ENCODE results near the gene BAIAP2L1. TPM values are rescaled to one million over a fixed set of nuclear protein-coding genes. Genes with fewer than 3 reads are reported as not detected.

The BAIAP2L1 gene
- polyA plus RNA-seq, 4 donors = 2.3 to 15.6 (median 14.0) TPM

DNA sequence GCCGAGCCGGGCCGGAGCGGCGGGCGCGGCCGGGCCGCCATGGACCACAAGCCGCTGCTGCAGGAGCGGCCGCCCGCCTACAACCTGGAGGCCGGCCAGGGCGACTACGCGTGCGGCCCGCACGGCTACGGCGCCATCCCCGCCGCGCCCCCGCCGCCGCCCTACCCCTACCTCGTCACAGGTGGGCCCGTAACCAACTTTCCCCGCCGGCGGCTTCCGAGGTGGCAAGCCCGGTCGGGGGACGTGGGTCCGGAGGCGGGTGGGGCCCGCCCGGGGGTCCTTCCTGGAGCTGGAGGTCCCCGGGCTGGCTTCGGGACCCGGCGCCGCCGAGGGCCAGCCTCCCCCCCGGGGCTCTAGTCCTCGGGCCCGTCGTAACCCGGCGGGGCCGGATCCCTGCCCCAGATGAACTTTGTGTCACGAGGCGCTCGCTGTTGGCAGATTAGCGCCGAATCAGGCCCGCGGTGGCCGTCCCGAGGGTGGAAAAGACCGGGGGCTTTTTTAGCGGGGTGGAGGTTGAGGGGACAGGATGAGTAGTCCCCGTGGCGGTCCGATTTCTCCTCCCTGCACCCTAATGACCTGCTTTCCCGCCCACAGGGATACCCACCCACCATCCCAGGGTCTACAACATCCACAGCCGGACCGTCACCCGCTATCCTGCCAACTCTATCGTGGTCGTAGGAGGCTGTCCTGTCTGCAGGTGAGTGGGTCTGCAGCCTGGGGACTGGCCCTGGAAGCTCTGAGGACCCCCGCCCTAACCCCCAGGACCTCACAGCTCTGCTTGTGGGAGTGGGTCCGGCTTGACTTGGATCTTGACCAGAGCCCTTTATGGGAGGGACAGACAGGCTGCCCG is 118.9 kb downstream of the BAIAP2L1 start:
- no peak for DNase-seq (ENCODE audit: low read depth in 4 of 4, low spot score in 3 of 4)

DNA sequence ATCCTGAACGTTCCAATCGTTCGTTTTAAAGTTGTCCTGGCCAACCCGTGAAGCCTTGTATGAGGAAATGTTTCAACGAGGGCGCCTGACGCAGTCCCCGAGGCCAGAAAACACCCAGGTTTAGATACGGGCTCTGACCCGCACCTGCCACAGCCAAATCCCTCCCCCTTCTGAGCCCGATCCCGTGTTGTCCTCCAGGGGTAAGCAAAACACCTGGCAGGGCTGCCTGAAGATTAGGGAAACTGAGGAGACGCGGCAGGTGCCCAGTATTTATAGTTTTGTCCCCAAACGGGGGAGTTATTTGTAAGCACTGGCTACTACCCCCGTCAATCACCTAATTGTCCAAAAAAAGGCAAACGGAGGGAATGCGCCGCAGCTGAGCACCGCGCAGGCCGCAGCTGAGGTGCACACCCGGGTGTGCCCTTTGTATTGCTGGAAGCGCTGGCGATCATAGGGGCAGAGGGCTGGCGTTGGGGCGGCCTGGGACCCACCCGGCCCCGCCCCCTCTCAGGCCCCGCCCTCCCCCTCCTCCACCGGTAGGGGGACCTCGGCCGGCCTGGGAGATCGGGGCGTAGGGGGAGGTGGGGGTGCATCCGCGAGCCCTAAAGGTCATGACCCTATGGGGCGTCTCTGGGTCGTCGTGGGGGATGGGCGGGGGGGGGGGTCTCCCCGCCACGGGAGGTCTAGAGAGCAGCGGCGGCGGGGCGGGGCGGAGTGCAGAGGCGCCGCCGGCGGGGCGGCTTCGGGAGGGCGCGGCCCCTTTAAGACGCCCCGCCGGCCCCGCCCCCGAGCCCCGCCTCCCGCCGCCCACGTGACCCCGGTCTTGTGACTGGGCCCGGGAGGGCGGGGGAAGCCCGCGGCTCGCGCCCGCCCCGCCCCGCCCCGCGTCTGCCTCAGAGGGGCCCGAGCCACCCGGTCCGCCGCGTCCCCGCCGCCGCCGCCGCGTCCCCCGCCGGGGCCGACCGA is 119.8 kb downstream of the BAIAP2L1 start, which contains the start of gene BRI3:
Gene BRI3, plus strand, starts transcription at position 896 of the 966 bp plus-strand sequence. CDS start 110 bp downstream, outside the sequence.
- DNase-seq (ENCODE audit: low read depth in 4 of 4, low spot score in 3 of 4) = peak in 3 of 4 donors; percentile 71 to 86 (median 82)

DNA sequence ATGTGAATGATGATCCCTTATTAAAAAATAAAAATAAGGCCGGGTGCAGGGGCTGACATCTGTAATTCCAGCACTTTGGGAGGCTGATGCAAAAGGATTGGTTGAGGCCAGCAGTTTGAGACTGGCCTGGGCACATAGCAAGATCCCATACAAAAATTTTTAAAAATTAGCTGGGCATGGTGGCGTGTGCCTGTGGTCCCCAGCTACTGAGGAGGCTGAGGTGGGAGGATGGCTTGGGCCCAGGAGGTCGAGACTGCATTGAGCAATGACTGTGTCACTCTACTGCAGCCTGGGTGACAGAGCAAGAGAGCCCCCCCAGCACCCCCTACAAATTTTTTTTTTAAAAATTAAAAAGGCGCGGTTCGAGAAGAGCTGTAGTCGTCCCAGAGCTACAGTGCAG is 120.6 kb downstream of the BAIAP2L1 start:
- no peak for DNase-seq (ENCODE audit: low read depth in 4 of 4, low spot score in 3 of 4)

DNA sequence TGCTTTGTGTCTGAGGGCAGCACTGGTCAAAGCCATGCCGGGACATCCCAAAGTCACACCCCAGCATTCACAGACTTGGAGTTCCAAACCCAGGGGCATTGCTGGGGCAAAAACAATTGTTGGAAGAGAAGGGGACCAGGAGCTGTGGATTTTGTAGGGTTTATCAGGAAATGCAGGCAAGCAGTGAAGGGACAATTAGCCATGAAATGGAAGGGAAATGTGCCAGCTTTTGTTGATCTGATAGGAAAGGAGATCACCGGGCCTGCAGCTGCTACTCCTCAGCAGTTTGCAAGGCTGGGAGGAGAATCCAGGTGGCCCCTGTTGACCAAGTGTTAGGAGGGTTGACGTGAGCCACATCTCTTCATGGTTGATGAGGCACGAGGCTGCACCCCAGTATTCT is 122.0 kb downstream of the BAIAP2L1 start:
- DNase-seq (ENCODE audit: low read depth in 4 of 4, low spot score in 3 of 4) = no peak

DNA sequence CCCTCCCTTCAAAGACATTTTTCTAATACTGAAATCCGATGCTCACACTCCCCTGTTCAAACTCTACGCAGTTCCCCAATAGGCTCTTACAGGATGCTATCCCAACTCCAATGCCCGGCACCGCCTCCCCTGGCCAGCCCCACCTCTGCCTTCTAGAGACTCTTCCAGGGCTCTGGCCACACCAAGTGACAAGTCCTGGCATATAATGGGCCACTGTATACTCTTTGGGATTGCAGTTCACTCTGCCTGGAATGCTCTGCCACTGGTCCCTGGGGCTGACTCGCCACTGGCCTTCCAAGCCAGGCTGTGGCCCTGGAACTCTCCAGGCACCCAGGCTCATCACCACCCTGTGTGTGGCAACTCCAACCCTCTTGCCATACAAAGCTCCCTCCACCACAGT is 122.5 kb downstream of the BAIAP2L1 start:
- no peak for DNase-seq (ENCODE audit: low read depth in 4 of 4, low spot score in 3 of 4)

DNA sequence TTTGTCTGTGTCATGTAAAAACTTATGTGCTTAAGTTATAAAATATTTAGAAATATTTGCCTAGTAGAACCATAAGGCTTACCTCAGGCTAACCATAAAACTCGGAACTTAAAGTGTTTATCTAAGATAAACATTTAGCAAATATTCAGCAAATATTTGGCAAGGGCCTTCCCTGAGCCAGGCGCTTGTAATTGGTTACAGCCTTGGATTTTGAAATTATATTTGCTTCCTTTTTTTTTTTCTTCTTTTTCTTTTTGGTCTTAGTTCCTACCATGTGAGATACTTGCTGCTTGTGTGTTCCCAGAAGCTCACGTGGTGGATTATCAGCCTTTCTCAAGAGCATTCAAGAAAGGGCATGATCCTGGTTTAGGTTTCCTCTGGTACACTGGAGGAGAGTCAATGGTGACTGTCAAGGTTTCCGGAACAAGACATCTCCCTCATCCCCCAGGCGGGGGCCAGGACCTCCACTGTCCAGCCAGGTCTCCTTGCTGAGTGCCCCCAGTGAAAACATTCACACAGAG is 124.6 kb downstream of the BAIAP2L1 start:
- DNase-seq (ENCODE audit: low read depth in 4 of 4, low spot score in 3 of 4) = no peak

DNA sequence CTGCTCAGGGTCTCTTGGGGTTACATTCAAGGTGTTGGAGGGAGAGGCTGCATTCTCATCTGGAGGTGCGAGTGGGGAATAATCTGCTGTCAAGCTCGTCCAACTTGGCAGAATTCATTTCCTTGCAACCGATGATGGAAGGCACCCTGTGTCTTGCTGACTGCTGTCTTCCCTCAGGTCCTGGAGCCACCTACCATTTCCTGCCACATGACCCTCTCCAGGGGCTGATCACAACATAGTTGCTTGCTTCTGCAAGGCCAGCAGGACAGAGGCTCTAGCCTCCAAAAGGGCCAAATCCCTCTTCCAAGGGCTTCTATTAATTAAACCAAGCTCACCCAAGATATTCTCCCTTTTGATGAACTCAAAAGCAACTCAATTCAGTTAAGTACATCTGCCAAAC is 133.6 kb downstream of the BAIAP2L1 start:
- DNase-seq (ENCODE audit: low read depth in 4 of 4, low spot score in 3 of 4) = no peak

DNA sequence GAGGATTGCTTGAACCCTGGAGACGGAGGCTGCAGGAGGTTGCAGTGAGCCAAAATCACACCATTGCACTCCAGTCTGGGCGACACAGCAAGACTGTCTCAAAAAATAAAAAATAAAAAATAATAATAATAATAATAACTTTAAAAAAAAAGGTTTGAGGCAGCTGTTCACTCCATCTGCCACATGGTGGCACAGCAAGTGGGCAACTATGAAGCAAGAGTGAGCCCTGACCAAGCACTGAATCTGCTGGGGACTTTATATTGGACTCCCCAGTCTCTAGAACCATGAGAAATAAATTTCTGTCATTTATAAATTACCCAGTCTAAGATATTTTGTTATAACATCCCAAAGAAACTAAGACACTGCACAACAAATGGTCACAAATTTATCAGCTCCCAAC is 134.1 kb downstream of the BAIAP2L1 start:
- no peak for DNase-seq (ENCODE audit: low read depth in 4 of 4, low spot score in 3 of 4)

DNA sequence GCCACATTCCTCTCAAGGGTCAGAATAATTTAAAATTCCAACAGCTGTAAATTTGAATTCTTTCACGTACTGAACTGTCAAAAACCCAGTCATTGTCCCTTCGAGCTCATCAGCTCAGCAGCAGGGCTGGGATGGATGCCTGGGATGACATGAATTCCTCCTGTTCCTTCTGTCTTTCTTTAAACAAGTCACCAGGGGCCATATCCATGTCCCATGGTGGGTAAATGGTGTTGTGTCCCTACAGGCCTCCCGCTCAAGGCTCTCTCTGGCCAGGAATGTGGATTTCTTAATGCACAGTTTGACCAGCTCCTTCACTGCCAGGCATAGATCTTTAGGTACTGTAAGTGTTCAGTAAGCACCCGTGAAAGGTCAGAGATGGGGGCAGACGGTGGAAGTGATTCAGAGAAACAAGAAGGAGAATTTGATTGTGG is 135.0 kb downstream of the BAIAP2L1 start:
- DNase-seq (ENCODE audit: low read depth in 4 of 4, low spot score in 3 of 4) = no peak

DNA sequence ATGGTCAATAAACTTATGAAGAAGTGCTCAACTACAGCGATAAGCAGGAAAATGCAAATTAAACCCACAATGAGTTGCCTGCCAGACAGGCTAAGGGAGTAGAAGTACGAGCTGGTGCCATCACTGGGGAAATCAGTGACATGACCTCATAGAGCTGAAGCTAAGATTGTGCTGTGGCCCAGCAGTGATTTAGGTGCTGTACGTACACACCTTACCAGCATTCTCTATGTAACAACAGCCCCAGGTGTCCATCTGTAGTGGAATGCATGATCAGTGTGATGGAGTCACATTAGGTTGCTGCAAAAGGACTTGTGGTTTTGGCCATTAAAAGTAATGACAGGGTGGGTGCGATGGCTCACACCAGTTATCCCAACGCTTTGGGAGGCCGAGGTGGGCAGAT is 143.2 kb downstream of the BAIAP2L1 start:
- no peak for DNase-seq (ENCODE audit: low read depth in 4 of 4, low spot score in 3 of 4)

DNA sequence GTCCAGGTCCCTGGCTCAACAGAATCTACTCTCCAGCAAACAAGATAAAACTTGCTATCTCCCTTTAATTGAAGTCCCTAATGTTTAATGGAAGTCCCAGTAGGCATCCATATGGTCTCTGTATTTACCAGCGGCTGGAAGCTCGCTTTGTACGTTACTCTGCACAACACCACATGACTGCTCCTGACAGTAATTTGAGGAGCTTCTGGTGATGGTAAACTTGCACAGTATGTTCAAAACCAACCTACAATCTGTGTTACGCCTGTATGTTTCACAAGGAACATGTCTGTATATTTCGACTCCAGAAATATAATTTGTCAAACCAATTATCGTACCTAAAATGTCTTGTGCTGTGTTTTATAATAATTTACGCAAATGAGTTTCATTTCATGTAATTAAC is 144.5 kb downstream of the BAIAP2L1 start:
- no peak for DNase-seq (ENCODE audit: low read depth in 4 of 4, low spot score in 3 of 4)

DNA sequence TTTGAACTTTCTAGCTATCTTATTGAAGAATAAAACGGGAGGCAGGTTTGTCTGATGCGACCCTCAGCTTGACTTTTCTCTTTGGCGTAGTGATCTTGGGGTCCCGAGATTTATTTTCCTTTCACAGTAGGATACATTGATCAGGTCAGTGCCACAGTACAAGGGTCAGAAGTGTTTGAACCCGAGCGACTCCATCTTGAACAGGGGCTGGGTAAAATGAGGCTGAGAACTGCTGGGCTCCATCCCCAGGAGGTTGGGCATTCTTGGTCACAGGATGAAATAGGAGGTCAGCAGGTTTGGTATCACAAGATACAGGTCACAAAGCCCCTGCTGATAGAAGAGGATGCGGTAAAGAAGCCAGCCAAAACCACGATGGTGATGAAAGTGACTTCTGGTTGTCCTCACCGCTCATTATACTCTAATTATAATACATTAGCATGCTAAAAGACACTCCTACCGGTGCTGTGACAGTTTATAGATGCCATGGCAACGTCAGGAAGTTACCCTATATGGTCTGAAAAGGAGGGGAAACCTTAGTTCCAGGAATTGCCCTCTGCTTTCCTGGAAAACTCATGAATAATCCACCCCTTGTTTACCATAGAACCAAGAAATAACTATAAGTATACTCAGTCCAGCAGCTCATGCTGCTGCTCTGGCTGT is 145.8 kb downstream of the BAIAP2L1 start:
- no peak for DNase-seq (ENCODE audit: low read depth in 4 of 4, low spot score in 3 of 4)

DNA sequence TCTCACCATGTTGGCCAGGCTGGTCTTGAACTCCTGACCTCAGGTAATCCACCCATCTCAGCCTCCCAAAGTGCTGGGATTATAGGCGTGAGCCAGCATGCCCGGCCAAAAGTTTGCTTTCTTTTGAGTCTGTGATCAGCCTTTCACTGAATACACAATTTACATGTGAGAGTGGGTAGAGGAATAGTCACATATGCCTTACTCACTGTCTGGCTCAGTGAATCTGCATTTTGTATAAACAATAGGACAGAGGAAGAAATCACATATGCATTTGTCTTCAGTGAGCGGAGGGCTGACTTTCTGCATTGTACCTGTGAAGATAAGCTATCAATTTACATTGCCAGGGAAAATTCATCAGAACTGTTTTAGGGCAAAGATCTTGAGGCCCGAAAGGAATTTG is 146.4 kb downstream of the BAIAP2L1 start:
- DNase-seq (ENCODE audit: low read depth in 4 of 4, low spot score in 3 of 4) = no peak

DNA sequence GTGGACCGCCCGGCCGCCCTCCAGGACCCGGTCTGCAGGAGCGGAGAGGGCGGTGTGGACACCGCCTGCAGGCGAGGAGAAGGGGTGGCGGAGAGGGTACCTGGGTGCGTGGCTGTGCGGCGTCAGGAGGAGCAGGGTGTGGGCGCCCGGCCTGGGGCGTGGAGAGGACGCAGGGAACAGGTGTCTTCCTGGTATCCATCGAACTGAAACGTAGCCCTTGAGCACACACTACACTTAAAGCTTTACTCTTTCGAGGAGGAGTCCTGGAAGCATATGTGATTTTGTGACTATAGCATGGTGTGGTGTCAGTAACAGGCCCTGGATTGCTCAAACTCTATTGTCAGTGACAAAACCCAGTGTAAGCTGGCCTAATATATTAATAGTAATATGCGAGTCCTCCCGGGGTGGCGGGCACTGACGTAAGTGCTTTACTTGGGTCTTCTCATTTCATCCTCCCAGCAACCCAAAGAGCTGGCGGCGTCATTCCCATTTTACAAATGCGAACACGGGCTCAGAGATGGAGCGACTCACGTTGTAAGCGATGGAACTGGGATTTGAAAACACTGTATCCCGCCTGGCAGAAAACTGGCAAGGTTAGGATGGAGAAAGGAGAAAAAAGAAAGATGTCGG is 148.3 kb downstream of the BAIAP2L1 start:
- no peak for DNase-seq (ENCODE audit: low read depth in 4 of 4, low spot score in 3 of 4)

DNA sequence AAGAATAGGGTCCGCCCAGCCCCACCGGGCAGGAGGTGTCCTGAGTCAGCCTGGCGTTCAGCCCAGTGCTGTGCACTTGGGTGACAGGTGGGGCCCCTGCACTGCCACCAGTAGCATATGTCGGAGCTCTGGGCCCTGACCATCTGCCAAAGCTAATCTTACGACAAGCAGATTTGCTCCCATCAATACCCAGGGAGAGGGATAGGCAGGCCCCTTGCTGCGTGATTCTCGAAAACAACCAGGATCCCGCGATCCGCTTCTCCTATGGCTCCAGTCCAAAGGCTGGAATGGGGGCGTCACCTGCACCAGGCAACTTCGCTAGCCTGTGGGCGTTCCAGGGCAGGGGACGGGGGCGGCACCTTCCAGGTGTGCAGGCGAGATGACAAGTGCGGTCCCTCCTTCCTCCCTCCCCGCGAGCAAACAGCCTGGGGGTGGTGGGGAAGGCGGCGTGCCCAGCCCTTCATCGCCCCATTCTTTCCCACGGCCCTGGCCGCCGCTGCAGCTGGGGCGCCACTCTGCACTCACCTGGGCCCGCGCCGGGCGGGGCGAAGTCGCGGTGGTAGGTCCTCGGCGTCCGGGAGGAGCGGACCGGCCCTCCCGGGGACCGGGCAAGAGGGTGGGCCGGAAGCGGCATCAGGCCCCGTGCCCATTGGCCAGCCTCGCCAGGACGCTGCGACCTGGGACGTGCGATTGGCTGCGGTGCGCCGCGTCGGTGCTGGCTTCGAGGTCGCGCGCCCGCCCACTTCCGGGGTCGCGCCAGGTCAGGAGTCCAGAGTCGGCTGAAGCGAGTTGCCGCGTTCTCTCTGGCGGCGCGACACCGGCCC is 149.1 kb downstream of the BAIAP2L1 start, which contains the start of gene TECPR1:
Gene TECPR1, minus strand, starts transcription at position 632 of the 824 bp plus-strand sequence. CDS start 6,086 bp downstream, outside the sequence.
- peak; percentile 71 to 81 (median 76) for DNase-seq (ENCODE audit: low read depth in 4 of 4, low spot score in 3 of 4)

DNA sequence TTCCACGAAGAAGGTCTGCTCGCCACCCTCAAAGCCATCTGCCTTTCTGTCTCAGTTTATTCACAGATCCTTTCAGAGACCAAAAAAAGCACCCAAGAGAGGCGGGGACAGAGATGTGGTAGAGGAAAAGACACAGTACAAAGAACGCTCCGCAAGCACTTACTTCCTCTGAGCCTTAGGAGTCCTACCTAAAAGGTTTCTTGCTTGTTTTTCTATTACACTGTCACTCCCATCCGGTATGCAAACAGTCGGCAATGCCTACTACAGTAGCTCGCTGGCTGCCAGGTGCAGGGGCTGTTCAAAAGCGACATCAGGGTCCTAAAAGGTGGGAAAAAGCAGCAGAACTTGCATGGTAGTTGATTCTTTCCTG is 149.7 kb downstream of the BAIAP2L1 start:
- no peak for DNase-seq (ENCODE audit: low read depth in 4 of 4, low spot score in 3 of 4)

DNA sequence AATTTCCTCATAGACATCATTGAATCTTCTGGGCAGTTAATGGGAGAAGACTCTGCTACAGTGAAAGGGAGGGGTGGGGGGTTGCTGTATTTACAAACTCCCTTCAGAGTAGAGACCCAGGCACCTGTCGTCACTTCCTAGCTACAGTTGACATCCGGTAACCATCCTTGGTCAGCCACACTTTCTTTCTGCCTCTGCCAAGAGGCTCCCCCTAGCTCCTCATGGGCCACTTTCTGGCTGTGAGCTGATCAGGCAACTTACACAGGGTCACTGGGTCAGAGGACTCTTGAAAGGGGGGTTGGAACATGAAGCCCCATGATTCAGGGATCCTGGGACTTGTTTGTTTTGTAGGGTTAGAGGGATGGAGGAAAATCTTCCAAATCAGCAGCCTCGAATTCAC is 150.1 kb downstream of the BAIAP2L1 start:
- DNase-seq (ENCODE audit: low read depth in 4 of 4, low spot score in 3 of 4) = no peak

DNA sequence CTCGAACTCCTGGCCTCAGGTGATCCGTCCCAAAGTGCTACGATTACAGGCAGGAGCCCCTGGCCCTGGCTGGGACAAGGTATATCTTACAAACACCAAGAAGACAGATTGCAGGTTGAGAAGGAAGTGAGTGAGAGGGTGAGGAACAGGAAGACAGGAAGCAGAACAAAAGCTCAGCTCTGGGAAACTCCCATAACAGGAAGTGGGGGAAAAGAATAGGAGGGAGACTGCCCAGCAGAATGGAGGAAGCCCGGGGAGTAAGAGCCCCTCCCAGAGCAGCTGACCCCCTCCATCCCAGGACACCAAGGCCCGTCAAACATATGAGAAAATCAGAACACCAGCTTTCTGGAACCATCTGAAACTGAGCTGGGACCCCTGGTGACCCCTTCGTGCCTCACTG is 151.8 kb downstream of the BAIAP2L1 start:
- DNase-seq (ENCODE audit: low read depth in 4 of 4, low spot score in 3 of 4) = no peak

DNA sequence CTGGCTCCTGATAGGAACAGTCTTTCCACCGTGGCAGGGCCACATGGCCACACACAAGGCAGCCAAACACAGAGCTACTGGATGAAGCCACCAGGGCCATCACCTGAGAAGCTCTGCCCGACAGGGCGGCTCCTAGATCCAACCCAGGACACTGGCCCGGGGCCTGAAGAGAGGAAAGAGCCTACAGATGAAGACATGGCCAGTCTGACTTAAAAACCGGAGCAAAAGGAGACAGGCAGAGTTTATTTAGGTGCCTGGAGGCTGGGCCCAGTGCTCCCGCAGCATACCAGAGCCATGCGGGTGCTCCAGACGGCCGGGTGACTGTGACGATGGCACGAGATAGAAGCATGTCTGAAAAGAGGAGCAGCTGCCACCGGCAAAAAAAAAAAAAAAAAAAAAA is 152.7 kb downstream of the BAIAP2L1 start:
- no peak for DNase-seq (ENCODE audit: low read depth in 4 of 4, low spot score in 3 of 4)
